Activated CD8-positive, alpha-beta T cell treated with anti-CD3 and anti-CD28 coated beads for 36 hours (primary cell): ENCODE measurements around the gene SFXN4. TPM values are rescaled to one million over a fixed set of nuclear protein-coding genes. Genes with fewer than 3 reads are reported as not detected.
A peak's percentile ranks its signal among the peaks of the same experiment; 100 is the strongest.

ENCODE experiments used
- ATAC-seq: fragments of 200-7000 bp; cut with Tn5 transposase; one replicate; pipeline ENCODE4 v1.10.0; 2021; ENCODE audit warnings: mild to moderate bottlenecking, moderate library complexity
- CTCF ChIA-PET: fragments of 350-600 bp; sonication (Branson Sonifier 250); formaldehyde crosslinking; loops from one replicate; lab custom pipeline; 2021; ENCODE audit warnings: antibody characterized with exemption; lab: Charles Lee
- POLR2A ChIA-PET: fragments of 350-600 bp; sonication (Branson Sonifier 250); formaldehyde crosslinking; loops from one replicate; lab custom pipeline; 2021; ENCODE audit warnings: antibody characterized with exemption; lab: Charles Lee
- DNase-seq: peaks from one replicate; pipeline ENCODE4 v3.0.0-alpha.2; 2020
- H3K27ac Mint-ChIP-seq: one replicate; pipeline ENCODE4 v1.8.0; 2021; ENCODE audit warnings: mild to moderate bottlenecking, mixed read lengths
- H3K27me3 Mint-ChIP-seq: one replicate; pipeline ENCODE4 v1.8.0; 2021; ENCODE audit warnings: mixed read lengths
- H3K36me3 Mint-ChIP-seq: one replicate; pipeline ENCODE4 v1.8.0; 2021; ENCODE audit warnings: low read depth, mixed read lengths
- H3K4me1 Mint-ChIP-seq: one replicate; pipeline ENCODE4 v1.8.0; 2021; ENCODE audit warnings: low read depth, mixed read lengths
- H3K4me3 Mint-ChIP-seq: one replicate; pipeline ENCODE4 v1.8.0; 2021; ENCODE audit warnings: mild to moderate bottlenecking, moderate library complexity, mixed read lengths
- H3K9me3 Mint-ChIP-seq: one replicate; pipeline ENCODE4 v1.8.0; 2021; ENCODE audit warnings: mixed read lengths
- CTCF ChIP-seq: fragments of 200-600 bp; IDR thresholded peaks from one replicate; pipeline ENCODE4 v1.8.0; 2022; ENCODE audit warnings: antibody characterized with exemption, mild to moderate bottlenecking
- intact Hi-C: fragments of 100-400 bp; cut with micrococcal nuclease; formaldehyde crosslinking; loops from one replicate; pipeline ENCODE4 v1.10.0; 2022
- total RNA-seq, 2 experiments: library from RNA; stranded (reverse); gene quantifications; one replicate each; pipeline ENCODE4 v1.2.3, GENCODE V29; 2021

The SFXN4 gene
- total RNA-seq, 2 experiments from 2014 or later, result 45.9 to 50.3 TPM

- Mint-ChIP-seq H3K36me3 (no peaks in the 10 kb centered on the region), H3K4me1 (peaks cover 52% of the 10 kb centered on the region), H3K27me3 (no peaks in the 10 kb centered on the region), H3K4me3 (peak overlapping the region; percentile 88), H3K27ac (peak overlapping the region; percentile 82), H3K9me3 (no peaks in the 10 kb centered on the region)
- CTCF ChIA-PET, result interaction anchor here (0.6 to 5.5 kb wide), 25 partner anchors 8 to 321 kb away, joined by 3 to 34 read pairs (median 4); no protein-coding TSS in a partner anchor
- POLR2A ChIA-PET, result interaction anchor here (0.8 to 4.2 kb wide), 6 partner anchors 19 to 96 kb away, joined by 3 to 19 read pairs (median 4); no protein-coding TSS in a partner anchor
- ATAC-seq (no peak), DNase-seq (no peak)
- TF ChIP-seq CTCF, result peak; percentile 10
- intact Hi-C loops, result loop anchor here (2.0 to 5.0 kb wide), 4 partner anchors 61 to 387 kb away; partner anchors contain the start of gene TIAL1
Observed at GRCh38 chr10:119209736-119210355, 44.3 kb upstream of the SFXN4 start.

DNA sequence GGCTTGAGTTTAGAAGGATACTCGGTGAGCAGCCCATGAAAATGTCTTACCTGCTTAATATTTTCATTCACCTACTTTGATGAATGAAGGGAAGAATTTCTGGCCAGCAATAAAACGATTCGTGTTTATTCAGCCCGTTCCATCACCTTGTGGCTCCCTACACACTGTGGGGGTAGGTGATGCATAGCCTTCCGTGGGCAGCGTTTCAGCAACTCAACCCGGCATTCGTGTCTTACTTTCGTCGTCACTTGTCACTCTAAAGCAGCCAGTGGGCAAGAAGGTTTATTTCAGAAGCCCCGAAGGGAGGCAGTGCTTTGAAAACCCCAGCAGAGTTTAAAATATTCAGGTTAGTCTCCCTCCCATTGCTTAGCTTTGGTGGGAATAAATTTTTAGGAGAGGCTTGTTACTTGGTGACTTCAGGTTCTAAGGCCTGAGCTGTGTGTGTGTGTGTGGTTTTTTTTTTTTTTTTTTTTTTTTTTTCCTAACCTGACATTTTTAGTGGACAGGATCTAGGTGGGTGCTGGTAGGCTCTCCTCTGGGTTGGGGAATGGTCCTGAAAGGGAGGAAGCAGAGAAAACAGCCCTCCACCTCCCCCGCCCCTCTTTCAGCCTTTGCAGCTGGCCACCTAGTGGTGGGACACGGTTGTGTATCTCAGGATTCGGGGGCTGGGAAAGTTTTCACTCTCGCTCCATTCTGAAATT, 43.7 kb upstream of the SFXN4 start:
- intact Hi-C loops, result loop anchor here (2.0 to 5.0 kb wide), 4 partner anchors 62 to 388 kb away; partner anchors contain the start of gene TIAL1
- Mint-ChIP-seq H3K9me3 (no peaks in the 10 kb centered on the region), H3K4me3 (peak overlapping the region; percentile 88), H3K36me3 (no peaks in the 10 kb centered on the region), H3K4me1 (peaks cover 51% of the 10 kb centered on the region), H3K27ac (peak overlapping the region; percentile 82), H3K27me3 (no peaks in the 10 kb centered on the region)
- ChIA-PET POLR2A (interaction anchor here (0.8 to 4.2 kb wide), 8 partner anchors 20 to 106 kb away, joined by 3 to 27 read pairs (median 4); no protein-coding TSS in a partner anchor), CTCF (interaction anchor here (0.7 to 5.5 kb wide), 23 partner anchors 9 to 321 kb away, joined by 3 to 34 read pairs (median 4); no protein-coding TSS in a partner anchor)
- DNase-seq (peak; percentile 81), ATAC-seq (peak; percentile 22)
- TF ChIP-seq CTCF, result peak; percentile 92

DNA sequence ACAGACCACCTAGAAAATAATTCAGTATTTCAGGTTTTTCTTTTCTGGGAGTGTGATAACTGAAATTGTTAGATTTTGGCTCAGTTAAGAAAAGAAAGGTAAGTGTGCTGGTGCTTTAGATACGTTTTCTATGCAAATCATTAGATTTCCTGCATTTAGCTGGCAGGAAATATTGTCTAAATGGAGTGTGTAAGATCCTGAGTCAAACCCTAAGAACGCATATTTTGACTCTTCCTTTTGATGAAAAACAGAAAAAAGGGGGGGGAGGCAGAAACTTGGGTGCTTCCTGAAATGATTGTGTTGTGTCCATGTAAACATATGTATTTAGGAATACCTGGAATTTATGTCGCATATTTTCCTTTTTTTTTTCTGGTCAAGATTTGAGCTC, 43.0 kb upstream of the SFXN4 start:
- H3K9me3 Mint-ChIP-seq, result no peaks in the 10 kb centered on the region
- ATAC-seq (no peak), DNase-seq (no peak)
- H3K4me3 Mint-ChIP-seq, result peak overlapping the region; percentile 88
- H3K27ac Mint-ChIP-seq, result peak overlapping the region; percentile 82
- TF ChIP-seq CTCF, result no peak
- POLR2A ChIA-PET, result interaction anchor here (1.2 to 4.2 kb wide), 5 partner anchors 32 to 107 kb away, joined by 3 to 27 read pairs (median 4); no protein-coding TSS in a partner anchor
- H3K4me1 Mint-ChIP-seq, result peaks cover 45% of the 10 kb centered on the region
- H3K27me3 Mint-ChIP-seq, result no peaks in the 10 kb centered on the region
- H3K36me3 Mint-ChIP-seq, result no peaks in the 10 kb centered on the region
- CTCF ChIA-PET, result interaction anchor here (0.7 to 5.5 kb wide), 15 partner anchors 10 to 209 kb away, joined by 3 to 34 read pairs (median 6); partner anchors contain the start of gene SFXN4
- intact Hi-C loops, result loop anchor here (2.0 to 5.0 kb wide), 4 partner anchors 62 to 389 kb away; partner anchors contain the start of gene TIAL1

DNA sequence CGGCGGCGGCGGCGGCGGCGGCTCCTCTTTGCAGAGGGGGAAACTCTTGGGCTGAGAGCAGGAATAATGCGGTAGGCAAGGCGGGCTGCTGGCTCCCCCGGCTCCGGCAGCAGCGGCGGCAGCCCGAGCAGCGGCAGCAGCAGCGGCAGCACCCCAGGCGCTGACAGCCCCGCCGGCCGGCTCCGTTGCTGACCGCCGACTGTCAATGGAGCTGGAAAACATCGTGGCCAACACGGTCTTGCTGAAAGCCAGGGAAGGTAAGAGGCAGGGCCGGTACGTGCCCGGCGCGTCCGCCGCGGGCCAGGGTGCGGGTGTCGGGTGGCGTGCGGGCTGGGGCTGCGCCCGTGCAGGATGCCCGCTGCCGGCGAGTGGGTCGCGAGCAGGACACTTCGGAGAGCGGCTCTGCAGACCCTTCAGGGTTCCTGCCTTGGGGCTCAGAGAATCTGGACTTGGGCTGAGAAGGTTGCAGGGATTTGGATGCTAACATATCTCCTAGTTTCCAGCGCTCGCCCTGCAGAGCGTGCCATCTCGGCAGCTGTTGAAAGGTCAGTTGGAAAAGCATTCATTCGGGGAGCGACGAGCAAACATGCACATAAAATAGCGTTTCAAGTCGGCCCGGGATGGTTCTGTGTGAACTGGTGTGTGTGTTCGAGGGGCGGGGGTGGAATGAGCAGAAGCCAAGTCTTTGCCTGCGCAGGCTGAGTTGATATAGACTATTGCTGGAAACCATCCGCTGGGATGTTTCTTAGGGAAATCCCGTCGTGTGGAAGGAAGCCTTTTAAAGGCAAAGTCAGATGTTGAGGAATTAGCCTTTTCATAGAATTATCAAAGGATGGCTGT, 42.4 kb upstream of the SFXN4 start:
- ATAC-seq, result peak; percentile 2
- CTCF ChIA-PET, result interaction anchor here (0.7 to 5.5 kb wide), 37 partner anchors 9 to 336 kb away, joined by 3 to 49 read pairs (median 6); partner anchors contain the start of gene SFXN4
- intact Hi-C loops, result loop anchor here (2.0 to 5.0 kb wide), 4 partner anchors 63 to 389 kb away; partner anchors contain the start of gene TIAL1

More for the DNA sequence above, 42.4 kb upstream of the SFXN4 start:
- Mint-ChIP-seq H3K27ac (peak overlapping the region; percentile 82), H3K27me3 (no peaks in the 10 kb centered on the region), H3K9me3 (no peaks in the 10 kb centered on the region), H3K4me3 (peak overlapping the region; percentile 88), H3K4me1 (peaks cover 41% of the 10 kb centered on the region), H3K36me3 (no peaks in the 10 kb centered on the region)
- POLR2A ChIA-PET, result interaction anchor here (0.7 to 4.2 kb wide), 11 partner anchors 12 to 113 kb away, joined by 3 to 27 read pairs (median 5); no protein-coding TSS in a partner anchor
- peak; percentile 74 for DNase-seq
- TF ChIP-seq CTCF, result no peak
